ENCODE results near the gene FCHSD2.

GRCh38 chr11:73186294-73186850, 44.3 kb upstream of the FCHSD2 start:
- no peak for TF ChIP-seq CTCF (IDR thresholded peaks at IDR 0.05)
- no peak for TF ChIP-seq EZH2 (IDR thresholded peaks at IDR 0.05)
